ENCODE measurements around the gene MAN1B1.

The MAN1B1 gene

GRCh38 chr9:137141976-137142936 lies 55.5 kb downstream of the MAN1B1 start:
- Histone ChIP-seq H3K36me3 (replicated peaks) (no peaks in the 10 kb centered on the region), H3K27me3 (replicated peaks) (peaks cover 42% of the 10 kb centered on the region), H3K27ac (no peak overlapping the region), H3K4me3 (ENCODE audit: low read depth, low read length) (no peak overlapping the region)
- DNase-seq: no peak
- in situ Hi-C loops (cut with HindIII; ENCODE audit: low pct_ligation_motif_present, low sequenced_read_pairs): no loop called here
- TF ChIP-seq CTCF (IDR thresholded peaks at IDR 0.05; ENCODE audit: low read depth, low read length, missing control alignments): no peak

DNA sequence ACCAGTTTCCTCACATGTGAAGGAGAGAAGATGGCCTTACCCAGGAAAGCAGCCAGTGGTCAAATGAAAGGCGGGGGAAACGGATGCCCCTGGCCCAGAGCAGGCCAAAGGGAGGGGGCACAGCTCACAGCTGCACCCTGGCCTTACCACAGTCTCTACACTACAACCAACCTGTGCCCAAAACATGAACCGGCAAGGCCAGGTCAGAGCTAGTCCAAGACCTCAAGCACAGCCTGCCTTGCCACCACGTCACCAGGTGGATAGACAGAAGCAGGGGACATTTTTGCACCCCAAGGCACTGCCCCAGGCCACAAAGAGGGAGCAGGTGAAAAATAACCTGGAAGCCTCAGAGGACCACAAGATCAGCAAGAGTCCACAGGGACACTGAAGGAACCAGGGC lies 56.7 kb downstream of the MAN1B1 start:
- DNase-seq: no peak
- H3K27me3 ChIP-seq (replicated peaks): peaks cover 30% of the 10 kb centered on the region
- in situ Hi-C loops (cut with HindIII; ENCODE audit: low pct_ligation_motif_present, low sequenced_read_pairs): no loop called here
- H3K36me3 ChIP-seq (replicated peaks): no peaks in the 10 kb centered on the region
- H3K4me3 ChIP-seq (ENCODE audit: low read depth, low read length): no peak overlapping the region
- no peak overlapping the region for H3K27ac ChIP-seq
- TF ChIP-seq CTCF (IDR thresholded peaks at IDR 0.05; ENCODE audit: low read depth, low read length, missing control alignments): no peak

GRCh38 chr9:137145731-137146526 lies 59.1 kb downstream of the MAN1B1 start:
- Histone ChIP-seq H3K27me3 (replicated peaks) (peaks cover 6% of the 10 kb centered on the region), H3K36me3 (replicated peaks) (no peaks in the 10 kb centered on the region), H3K4me3 (ENCODE audit: low read depth, low read length) (no peak overlapping the region), H3K27ac (no peak overlapping the region)
- TF ChIP-seq CTCF (IDR thresholded peaks at IDR 0.05; ENCODE audit: low read depth, low read length, missing control alignments): no peak
- in situ Hi-C loops (cut with HindIII; ENCODE audit: low pct_ligation_motif_present, low sequenced_read_pairs): no loop called here
- no peak for DNase-seq

GRCh38 chr9:137146527-137146918 lies 59.7 kb downstream of the MAN1B1 start:
- no peak overlapping the region for H3K27ac ChIP-seq
- in situ Hi-C loops (cut with HindIII; ENCODE audit: low pct_ligation_motif_present, low sequenced_read_pairs): no loop called here
- no peaks in the 10 kb centered on the region for H3K36me3 ChIP-seq (replicated peaks)
- H3K4me3 ChIP-seq (ENCODE audit: low read depth, low read length): no peak overlapping the region
- TF ChIP-seq CTCF (IDR thresholded peaks at IDR 0.05; ENCODE audit: low read depth, low read length, missing control alignments): no peak
- DNase-seq: no peak
- no peaks in the 10 kb centered on the region for H3K27me3 ChIP-seq (replicated peaks)

GRCh38 chr9:137147091-137147792 lies 60.5 kb downstream of the MAN1B1 start:
- H3K27me3 ChIP-seq (replicated peaks): no peaks in the 10 kb centered on the region
- DNase-seq: no peak
- H3K27ac ChIP-seq: no peak overlapping the region
- H3K36me3 ChIP-seq (replicated peaks): no peaks in the 10 kb centered on the region
- in situ Hi-C loops (cut with HindIII; ENCODE audit: low pct_ligation_motif_present, low sequenced_read_pairs): no loop called here
- no peak overlapping the region for H3K4me3 ChIP-seq (ENCODE audit: low read depth, low read length)
- no peak for TF ChIP-seq CTCF (IDR thresholded peaks at IDR 0.05; ENCODE audit: low read depth, low read length, missing control alignments)

All from brain microvascular endothelial cell (primary cell).